Cardiac muscle cell (in vitro differentiated cells and primary cell): ENCODE results near the gene OBSCN. TPM values are rescaled to one million over a fixed set of nuclear protein-coding genes. Genes with fewer than 3 reads are reported as not detected.
"Not testable (repeated sequence)": the region's sequence is repeated elsewhere in the genome, so short reads cannot be mapped to it uniquely, and the experiment has no call there.

Experiments
- DNase-seq, 2 donors: peaks; one replicate each; pipeline versions ENCODE4 v3.0.0 to v3.0.0-alpha.2; 2010 to 2017; ENCODE audit warnings: low read depth in 1 of 2, low spot score in 1 of 2
- H3K27ac ChIP-seq: fragments of 200-600 bp; sonication (generic); 2 replicates; pipeline ENCODE4 v1.5.1; 2016
- H3K27me3 ChIP-seq: fragments of 200-600 bp; sonication (generic); 2 replicates; pipeline ENCODE4 v1.6.0; 2016; ENCODE audit warnings: control low read depth
- H3K36me3 ChIP-seq: fragments of 200-600 bp; sonication (generic); 2 replicates; pipeline ENCODE4 v1.5.1; 2016; ENCODE audit warnings: control low read depth
- H3K4me1 ChIP-seq: fragments of 200-600 bp; sonication (generic); 2 replicates; pipeline ENCODE4 v1.8.1; 2017; ENCODE audit warnings: low read depth, mild to moderate bottlenecking, mixed run types
- H3K4me3 ChIP-seq: fragments of 200-600 bp; sonication (generic); 2 replicates; pipeline ENCODE4 v1.5.1; 2016; ENCODE audit warnings: mild to moderate bottlenecking
- H3K9me3 ChIP-seq: fragments of 200-600 bp; sonication (generic); 2 replicates; pipeline ENCODE4 v1.5.1; 2017; ENCODE audit warnings: low read depth, mild to moderate bottlenecking, control low read depth
- CTCF ChIP-seq: IDR thresholded peaks from 2 replicates; pipeline ENCODE4 v1.5.1; 2012; ENCODE audit warnings: low read depth, mild to moderate bottlenecking, low read length
- polyA plus RNA-seq: library from polyadenylated mRNA; unstranded; fragments of >200 nt; fragmentation: Nextera tagmentation; extraction: Ambion mirVana; gene quantifications from 2 replicates; pipeline ENCODE4 v1.2.1, GENCODE V29; 2016
- total RNA-seq: library from RNA; depleted of rRNA; stranded (reverse); fragments of >200 nt; gene quantifications from 2 replicates; pipeline ENCODE4 v1.2.3, GENCODE V29; 2016

Gene OBSCN
- total and polyA plus RNA-seq, 2 experiments from 2014 or later, result 87.1 to 390 TPM

GRCh38 chr1:228242409-228242808, 34.6 kb downstream of the OBSCN start:
- no peak for TF ChIP-seq CTCF
- Histone ChIP-seq H3K4me1 (no peaks in the 10 kb centered on the region), H3K27ac (no peak overlapping the region), H3K9me3 (no peaks in the 10 kb centered on the region), H3K27me3 (no peaks in the 10 kb centered on the region), H3K36me3 (peaks cover 77% of the 10 kb centered on the region), H3K4me3 (no peak overlapping the region)
- DNase-seq, result no peak

- no peaks in the 10 kb centered on the region for H3K9me3 ChIP-seq
- TF ChIP-seq CTCF, result no peak
Measured at GRCh38 chr1:228243093-228243492, 35.2 kb downstream of the OBSCN start.

GRCh38 chr1:228243989-228244388, 36.1 kb downstream of the OBSCN start:
- H3K4me1 ChIP-seq, H3K27me3 ChIP-seq, DNase-seq, H3K4me3 ChIP-seq, H3K9me3 ChIP-seq, H3K27ac ChIP-seq: not testable (repeated sequence)
- peaks cover 78% of the 10 kb centered on the region for H3K36me3 ChIP-seq

More at GRCh38 chr1:228243093-228243492, 35.2 kb downstream of the OBSCN start:
- H3K4me1 ChIP-seq, result no peaks in the 10 kb centered on the region
- no peak for DNase-seq
- no peaks in the 10 kb centered on the region for H3K27me3 ChIP-seq
- no peak overlapping the region for H3K27ac ChIP-seq
- H3K4me3 ChIP-seq, result no peak overlapping the region
- H3K36me3 ChIP-seq, result peaks cover 80% of the 10 kb centered on the region

GRCh38 chr1:228245111-228245510, 37.3 kb downstream of the OBSCN start:
- no peak for TF ChIP-seq CTCF
- Histone ChIP-seq H3K4me3 (no peak overlapping the region), H3K4me1 (no peaks in the 10 kb centered on the region), H3K27ac (no peak overlapping the region), H3K27me3 (no peaks in the 10 kb centered on the region), H3K9me3 (no peaks in the 10 kb centered on the region), H3K36me3 (peaks cover 83% of the 10 kb centered on the region)
- DNase-seq, result no peak

GRCh38 chr1:228246216-228246900, 38.5 kb downstream of the OBSCN start:
- Histone ChIP-seq H3K27ac (peak overlapping the region; percentile 23), H3K4me1 (no peaks in the 10 kb centered on the region), H3K4me3 (no peak overlapping the region), H3K9me3 (no peaks in the 10 kb centered on the region), H3K36me3 (peaks cover 89% of the 10 kb centered on the region), H3K27me3 (no peaks in the 10 kb centered on the region)
- no peak for DNase-seq
- no peak for TF ChIP-seq CTCF

- H3K4me3 ChIP-seq, result no peak overlapping the region
- H3K27ac ChIP-seq, result no peak overlapping the region
- H3K9me3 ChIP-seq, result no peaks in the 10 kb centered on the region
- no peaks in the 10 kb centered on the region for H3K27me3 ChIP-seq
- no peak for DNase-seq
- no peaks in the 10 kb centered on the region for H3K4me1 ChIP-seq
- no peak for TF ChIP-seq CTCF
- H3K36me3 ChIP-seq, result peaks cover 70% of the 10 kb centered on the region
Measured at GRCh38 chr1:228249513-228250305, 41.9 kb downstream of the OBSCN start.

- not testable (repeated sequence) for H3K9me3 ChIP-seq, DNase-seq, H3K4me1 ChIP-seq, H3K27ac ChIP-seq, H3K4me3 ChIP-seq, H3K27me3 ChIP-seq
- H3K36me3 ChIP-seq, result peaks cover 57% of the 10 kb centered on the region
Measured at GRCh38 chr1:228252476-228252875, 44.6 kb downstream of the OBSCN start.
